Stimulated activated CD8-positive, alpha-beta memory T cell treated with anti-CD3 and anti-CD28 coated beads, Interleukin-15, amount 100 ng/mL, for 48 hours (primary cell): ENCODE measurements around the gene KBTBD7.
"Not testable (repeated sequence)": the region's sequence is repeated elsewhere in the genome, so short reads cannot be mapped to it uniquely, and the experiment has no call there.

Source experiments
- DNase-seq, 2 donors: peaks; one replicate each; pipeline ENCODE4 v3.0.0-alpha.2; 2020; ENCODE audit warnings: low read depth in 2 of 2

KBTBD7 gene

GRCh38 chr13:41196620-41197019, 2.3 kb upstream of the KBTBD7 start:
- DNase-seq, result no peak

GRCh38 chr13:41196011-41196410, 1.6 kb upstream of the KBTBD7 start:
- no peak for DNase-seq

GRCh38 chr13:41193469-41193868, 900 bp downstream of the KBTBD7 start:
- no peak for DNase-seq

GRCh38 chr13:41188584-41188983, 5.8 kb downstream of the KBTBD7 start:
- no peak for DNase-seq

- DNase-seq, result no peak
Measured at GRCh38 chr13:41186481-41186880, 7.9 kb downstream of the KBTBD7 start.

GRCh38 chr13:41182231-41182630, 12.1 kb downstream of the KBTBD7 start:
- no peak for DNase-seq

GRCh38 chr13:41179593-41180250, 14.6 kb downstream of the KBTBD7 start:
- no peak for DNase-seq

GRCh38 chr13:41178040-41178439, 16.3 kb downstream of the KBTBD7 start:
- DNase-seq, result no peak

- DNase-seq, result no peak
Measured at GRCh38 chr13:41177616-41178015, 16.8 kb downstream of the KBTBD7 start.

GRCh38 chr13:41175576-41175975, 18.8 kb downstream of the KBTBD7 start:
- not testable (repeated sequence) for DNase-seq

- DNase-seq, result no peak
Measured at GRCh38 chr13:41162151-41162550, 32.2 kb downstream of the KBTBD7 start.

GRCh38 chr13:41159174-41159573, 35.2 kb downstream of the KBTBD7 start:
- no peak for DNase-seq

GRCh38 chr13:41157048-41157717, 37.2 kb downstream of the KBTBD7 start:
- DNase-seq, result no peak

- DNase-seq, result no peak
Measured at GRCh38 chr13:41156620-41157019, 37.7 kb downstream of the KBTBD7 start.

GRCh38 chr13:41154042-41154441, 40.3 kb downstream of the KBTBD7 start:
- DNase-seq, result no peak

GRCh38 chr13:41152005-41152404, 42.4 kb downstream of the KBTBD7 start:
- no peak for DNase-seq

- DNase-seq, result no peak
Measured at GRCh38 chr13:41150058-41150457, 44.3 kb downstream of the KBTBD7 start.

- DNase-seq, result no peak
Measured at GRCh38 chr13:41148419-41149283, 45.7 kb downstream of the KBTBD7 start.

- no peak for DNase-seq
Measured at GRCh38 chr13:41145136-41145908, 49.0 kb downstream of the KBTBD7 start.

- no peak for DNase-seq
Measured at GRCh38 chr13:41144576-41144975, 49.8 kb downstream of the KBTBD7 start.
